Adrenal gland (tissue), 12 donors: ENCODE data around the gene GBP6. TPM values are rescaled to one million over a fixed set of nuclear protein-coding genes. Genes with fewer than 3 reads are reported as not detected.
"Not testable (repeated sequence)": the region's sequence is repeated elsewhere in the genome, so short reads cannot be mapped to it uniquely, and the experiment has no call there.

Experiments used
- DNase-seq, 7 donors: peaks; one replicate each; pipeline ENCODE4 v3.0.0-alpha.2; 2019 to 2020
- H3K27ac ChIP-seq, 5 donors: fragments of 200-600 bp; sonication (generic) in 4 of 5; 1 replicate in 3 of 5; 2 replicates in 2 of 5; pipeline versions ENCODE4 v1.5.1 to v1.8.0; 2016 to 2020; ENCODE audit warnings: mild to moderate bottlenecking in 1 of 5
- H3K27me3 ChIP-seq: fragments of 200-600 bp; 2 replicates; pipeline ENCODE4 v1.8.0; 2021
- H3K36me3 ChIP-seq, 2 donors: fragments of 200-600 bp; replicated peaks in 1 of 2; 1 replicate in 1 of 2; 2 replicates in 1 of 2; pipeline versions ENCODE4 v1.5.1 to v1.8.0; 2018 to 2022
- H3K4me1 ChIP-seq, 2 donors: fragments of 200-600 bp; replicated peaks in 1 of 2; 1 replicate in 1 of 2; 2 replicates in 1 of 2; pipeline versions ENCODE4 v1.5.1 to v1.8.0; 2018 to 2021
- H3K4me3 ChIP-seq, 4 donors: fragments of 200-600 bp; sonication (generic) in 3 of 4; one replicate each; pipeline ENCODE4 v1.5.1; 2016 to 2018
- H3K9me3 ChIP-seq, 3 donors: fragments of 200-600 bp; sonication (generic) in 1 of 3; replicated peaks in 1 of 3; 1 replicate in 2 of 3; 2 replicates in 1 of 3; pipeline versions ENCODE4 v1.5.1 to v1.8.0; 2016 to 2021
- CTCF ChIP-seq, 6 experiments: fragments of 450-650 bp in 4 of 6; fragments of 200-600 bp in 2 of 6; sonication (generic) in 1 of 6; IDR thresholded peaks; 1 replicate in 5 of 6; 2 replicates in 1 of 6; pipeline versions ENCODE4 v1.5.1 to v1.8.0; 2016 to 2021; ENCODE audit warnings: antibody characterized with exemption in 6 of 6, mild to moderate bottlenecking in 2 of 6, moderate library complexity in 1 of 6
- POLR2A ChIP-seq, 2 donors: fragments of 450-650 bp; IDR thresholded peaks; one replicate each; pipeline ENCODE4 v1.6.1; 2017; ENCODE audit warnings: antibody characterized with exemption in 2 of 2, mild to moderate bottlenecking in 2 of 2, moderate library complexity in 1 of 2
- WGBS, 4 donors: extraction: QIAGEN DNeasy Blood & Tissue Kit in 2 of 4; methylation state at CpG; one replicate each; pipeline versions ENCODE4 v1.1.5 to v1.1.7; 2013 to 2017; 5-methylcytosine and 5-hydroxymethylcytosine counted together
- intact Hi-C, 2 donors: fragments of 100-400 bp; cut with DNase I; formaldehyde crosslinking; loops; one replicate each; pipeline versions ENCODE4 v1.14.1 to v1.15.0; 2022 to 2023
- polyA plus RNA-seq, 3 donors: library from polyadenylated mRNA; stranded (reverse); fragments of 200-250 nt in 2 of 3; fragments of 350-450 nt in 1 of 3; fragmentation: Illumina TruSeq in 1 of 3; extraction: RNeasy Lipid Tissue Mini Kit (QIAGEN cat#74804) in 1 of 3; gene quantifications; one replicate each; pipeline ENCODE4 v1.2.3, GENCODE V29; 2013 to 2014
- total RNA-seq, 9 donors: library from RNA; depleted of rRNA in 4 of 9; stranded (reverse); fragments of >200 nt in 4 of 9; fragments of 120-200 nt in 1 of 9; fragmentation: NEBNext Ultra II Directional in 1 of 9; extraction: Animal tissue kit (Norgen Biotek cat#: 25700) in 1 of 9; gene quantifications; one replicate each; pipeline versions ENCODE4 v1.1.0 to v1.2.4, GENCODE V29; 2013 to 2023
- donor health status: healthy with polysubstance abuse.
- donor health status: Bipolar disorder and iron deficiency.
- donor health status: DM: yes; HTN: yes; CAD: no.
- donor health status: DM: no; HTN: no; CAD: no.
- donor health status: DM: no; HTN: no; CAD: no.
- donor health status: DM: yes; HTN: yes; CAD: no.

GBP6 gene
- total and polyA plus RNA-seq, 12 donors, result 0.07 to 0.54 (median 0.08) TPM; not detected in 7

DNA sequence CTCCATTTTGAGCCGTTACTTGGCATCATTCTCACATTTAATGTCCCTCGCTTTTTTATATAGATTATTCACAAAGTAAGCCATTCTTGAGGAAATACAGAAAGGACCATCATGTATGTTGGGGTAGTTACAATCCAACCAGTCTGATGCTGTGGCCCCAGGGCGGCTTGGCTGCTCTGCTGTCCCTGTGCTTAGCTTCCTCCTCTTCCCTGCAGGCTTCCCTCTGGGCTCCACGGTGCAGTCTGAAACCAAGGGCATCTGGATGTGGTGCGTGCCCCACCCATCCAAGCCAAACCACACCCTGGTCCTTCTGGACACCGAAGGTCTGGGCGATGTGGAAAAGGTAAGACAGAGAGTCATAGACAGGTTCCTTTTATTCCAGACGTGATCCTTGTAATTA lies 5.5 kb downstream of the GBP6 start:
- no peak for DNase-seq
- Histone ChIP-seq H3K27me3 (no peaks in the 10 kb centered on the region), H3K27ac (no peak overlapping the region), H3K9me3 (no peaks in the 10 kb centered on the region), H3K4me3 (no peak overlapping the region), H3K4me1 (no peaks in the 10 kb centered on the region), H3K36me3 (no peaks in the 10 kb centered on the region)
- intact Hi-C loops, result no loop called here
- no peak for TF ChIP-seq CTCF (IDR thresholded peaks at IDR 0.05)
- no peak for TF ChIP-seq POLR2A (IDR thresholded peaks at IDR 0.05)
- WGBS, 4 donors, result 83 to 91% (median 87%) methylated on average over 8 of the region's 8 CpGs

DNA sequence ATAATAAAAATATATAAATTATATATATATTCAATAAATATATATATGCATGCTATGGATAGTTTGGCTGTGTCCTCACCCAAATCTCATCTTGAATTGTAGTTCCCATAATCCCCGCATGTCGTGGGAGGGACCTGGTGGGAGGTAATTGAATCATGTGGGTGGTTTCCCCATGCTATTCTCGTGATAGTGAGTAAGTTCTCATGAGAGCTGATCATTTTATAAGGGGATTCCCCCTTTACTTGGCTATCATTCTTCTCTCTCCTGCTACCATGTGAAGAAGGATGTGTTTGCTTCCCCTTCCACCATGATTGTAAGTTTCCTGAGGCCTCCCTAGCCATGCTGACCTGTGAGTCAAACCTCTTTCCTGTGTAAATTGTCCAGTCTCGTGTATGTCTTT lies 10.0 kb downstream of the GBP6 start:
- H3K4me3 ChIP-seq, intact Hi-C loops, H3K36me3 ChIP-seq, DNase-seq, H3K4me1 ChIP-seq, H3K27ac ChIP-seq, H3K27me3 ChIP-seq, H3K9me3 ChIP-seq: not testable (repeated sequence)
- 80 to 85% (median 82%) methylated on average over 4 of the region's 4 CpGs for WGBS, 4 donors

DNA sequence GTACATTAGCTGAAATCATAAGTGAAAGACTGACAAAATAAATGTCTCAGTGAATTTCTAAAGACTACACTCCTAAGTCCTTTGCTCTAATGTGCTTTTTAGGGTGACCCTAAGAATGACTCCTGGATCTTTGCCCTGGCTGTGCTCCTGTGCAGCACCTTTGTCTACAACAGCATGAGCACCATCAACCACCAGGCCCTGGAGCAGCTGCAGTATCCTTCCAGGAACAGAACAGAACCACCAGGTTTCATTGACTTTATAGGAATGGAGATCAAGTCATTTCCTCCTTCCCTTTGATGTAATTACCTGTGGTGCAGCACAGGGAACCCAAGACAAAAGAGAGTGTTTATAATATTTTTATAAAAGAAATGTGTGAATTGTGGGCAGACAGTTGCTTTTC lies 14.1 kb downstream of the GBP6 start:
- Histone ChIP-seq H3K4me3 (no peak overlapping the region), H3K27me3 (no peaks in the 10 kb centered on the region), H3K9me3 (no peaks in the 10 kb centered on the region), H3K27ac (no peak overlapping the region), H3K4me1 (no peaks in the 10 kb centered on the region), H3K36me3 (no peaks in the 10 kb centered on the region)
- TF ChIP-seq POLR2A (IDR thresholded peaks at IDR 0.05), result no peak
- TF ChIP-seq CTCF (IDR thresholded peaks at IDR 0.05), result no peak
- DNase-seq, result no peak
- intact Hi-C loops, result no loop called here

- Histone ChIP-seq H3K27ac (no peak overlapping the region), H3K4me1 (no peaks in the 10 kb centered on the region), H3K27me3 (no peaks in the 10 kb centered on the region), H3K4me3 (no peak overlapping the region), H3K36me3 (no peaks in the 10 kb centered on the region), H3K9me3 (no peaks in the 10 kb centered on the region)
- intact Hi-C loops, result no loop called here
- TF ChIP-seq POLR2A (IDR thresholded peaks at IDR 0.05) (no peak), CTCF (IDR thresholded peaks at IDR 0.05) (no peak)
- 86 to 94% (median 88%) methylated on average over 6 of the region's 6 CpGs for WGBS, 4 donors
- DNase-seq, result no peak
Observed at GRCh38 chr1:89381618-89382017, 17.8 kb downstream of the GBP6 start.

- H3K36me3 ChIP-seq, result no peaks in the 10 kb centered on the region
- no peaks in the 10 kb centered on the region for H3K9me3 ChIP-seq
- no peak for DNase-seq
- intact Hi-C loops, result no loop called here
- TF ChIP-seq POLR2A (IDR thresholded peaks at IDR 0.05), result no peak
- TF ChIP-seq CTCF (IDR thresholded peaks at IDR 0.05), result no peak
- no peaks in the 10 kb centered on the region for H3K27me3 ChIP-seq
- H3K4me1 ChIP-seq, result no peaks in the 10 kb centered on the region
- H3K4me3 ChIP-seq, result no peak overlapping the region
- H3K27ac ChIP-seq, result no peak overlapping the region
Observed at GRCh38 chr1:89382479-89382878, 18.6 kb downstream of the GBP6 start.
